NCI-H345 (cell line): Measurements from ENCODE around the gene ETS1.
"Not testable (repeated sequence)": the region's sequence is repeated elsewhere in the genome, so short reads cannot be mapped to it uniquely, and the experiment has no call there.

Experiments used
- DNase-seq: peaks from one replicate; lab custom pipeline; 2025; lab: John Stamatoyannopoulos, UW

The ETS1 gene

DNA sequence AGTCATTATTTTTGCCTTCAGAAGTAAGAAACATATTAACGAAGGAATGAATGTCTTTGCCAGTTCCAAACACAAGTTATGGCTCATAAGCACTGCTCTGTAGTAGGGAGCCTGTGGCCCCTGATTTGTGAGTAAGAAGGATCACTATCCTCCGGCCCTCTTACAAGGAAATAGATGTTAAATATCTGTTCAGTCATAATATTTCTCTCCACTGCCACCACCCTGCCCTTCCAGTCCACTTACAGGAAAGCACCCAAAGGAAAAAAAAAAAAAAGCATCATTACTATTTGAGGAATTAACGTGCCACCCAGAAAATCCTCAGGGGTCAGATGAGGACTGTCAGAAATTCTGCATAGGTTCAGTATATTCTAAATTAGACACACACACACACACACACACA is 123.4 kb downstream of the ETS1 start:
- no peak for DNase-seq

DNA sequence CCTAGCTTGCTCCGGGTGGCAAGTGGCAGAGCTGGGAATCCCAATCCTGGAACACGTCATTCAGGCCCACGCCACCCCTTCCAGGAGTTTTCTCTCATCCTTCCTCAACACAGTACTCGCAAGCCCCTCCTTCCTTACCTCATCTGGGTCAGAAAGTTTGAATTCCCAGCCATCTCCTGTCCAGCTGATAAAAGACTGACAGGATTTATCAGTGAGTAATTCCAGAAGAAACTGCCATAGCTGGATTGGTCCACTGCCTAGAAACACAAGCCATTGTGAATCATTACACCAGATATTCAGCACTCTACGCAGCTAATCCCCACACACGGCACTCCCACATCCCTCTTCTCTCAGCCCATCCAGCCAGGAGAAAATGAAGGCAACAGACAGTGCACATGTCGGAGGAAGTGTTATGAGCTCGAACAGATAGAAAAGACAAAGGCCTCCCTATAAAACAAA is 124.0 kb downstream of the ETS1 start:
- no peak for DNase-seq

DNA sequence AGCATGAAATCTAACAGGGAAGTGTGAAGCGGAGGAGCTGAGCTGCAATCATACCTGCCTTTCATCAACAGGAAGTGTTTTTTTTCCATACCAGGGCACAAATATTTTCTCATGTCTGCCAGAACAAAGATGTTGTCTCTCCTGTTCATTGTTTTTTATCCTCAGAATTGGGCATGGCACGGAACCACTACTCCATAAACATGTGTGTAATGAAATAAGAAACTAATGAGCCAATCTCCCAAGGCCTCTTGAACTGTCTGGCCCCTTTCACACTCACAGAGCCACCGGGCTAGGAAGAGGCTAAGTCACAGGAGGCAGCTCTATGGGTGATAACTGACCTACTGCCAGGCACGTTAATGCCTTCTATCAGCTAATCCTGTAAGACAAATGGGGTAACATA is 124.4 kb downstream of the ETS1 start:
- DNase-seq, result no peak

DNA sequence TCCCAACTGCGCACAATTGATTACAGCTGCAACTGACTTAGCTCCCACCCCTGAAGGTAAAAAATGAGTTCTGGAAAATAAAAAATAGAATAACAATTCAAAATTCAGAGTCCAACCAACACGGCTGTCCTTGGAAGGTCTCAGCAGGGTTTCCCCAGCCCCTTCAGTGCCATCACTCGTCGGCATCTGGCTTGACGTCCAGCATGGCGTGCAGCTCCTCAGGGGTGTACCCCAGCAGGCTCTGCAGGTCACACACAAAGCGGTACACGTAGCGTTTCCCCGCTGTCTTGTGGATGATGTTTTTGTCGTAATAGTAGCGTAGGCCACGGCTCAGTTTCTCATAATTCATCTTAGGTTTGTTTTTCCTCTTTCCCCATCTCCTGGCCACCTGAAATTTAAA is 125.2 kb downstream of the ETS1 start:
- DNase-seq, result no peak

DNA sequence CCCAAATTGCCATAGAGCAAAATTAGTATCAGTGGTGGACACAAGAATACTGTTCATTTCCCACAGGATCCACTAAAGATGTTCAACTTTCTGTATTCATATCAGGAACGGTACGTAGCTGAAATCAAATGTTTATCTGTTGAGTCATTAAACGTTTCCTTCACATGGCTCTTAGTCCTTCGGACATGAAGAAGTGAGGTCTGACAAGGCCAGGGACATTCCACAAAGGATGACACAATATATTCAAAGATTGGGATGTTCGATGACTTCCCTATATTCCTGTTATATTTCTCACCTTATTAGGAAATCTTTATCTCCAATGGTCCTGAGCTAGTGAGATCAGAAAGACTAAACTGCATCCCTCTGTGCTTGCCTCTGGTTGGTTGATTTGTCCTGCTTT is 129.0 kb downstream of the ETS1 start:
- DNase-seq, result no peak

DNA sequence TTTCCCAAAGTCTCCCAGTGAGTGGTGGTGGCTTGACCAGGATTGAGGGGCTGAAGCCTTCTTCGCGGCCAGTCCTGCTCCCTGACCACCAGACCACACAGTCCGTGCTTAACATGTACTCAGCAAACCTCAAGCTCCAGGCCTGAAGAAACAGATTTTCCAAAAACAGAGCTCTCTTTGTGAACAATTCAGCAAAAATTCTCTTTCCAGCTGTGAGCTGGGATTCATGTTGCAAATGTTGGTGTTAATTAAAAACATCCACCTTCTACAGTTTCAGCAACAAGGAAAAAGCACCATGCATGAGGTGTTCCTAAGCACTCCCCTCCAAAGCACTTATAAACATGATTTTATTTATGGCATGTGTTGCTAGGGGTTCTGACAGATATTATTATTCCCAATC is 129.5 kb downstream of the ETS1 start:
- no peak for DNase-seq

DNA sequence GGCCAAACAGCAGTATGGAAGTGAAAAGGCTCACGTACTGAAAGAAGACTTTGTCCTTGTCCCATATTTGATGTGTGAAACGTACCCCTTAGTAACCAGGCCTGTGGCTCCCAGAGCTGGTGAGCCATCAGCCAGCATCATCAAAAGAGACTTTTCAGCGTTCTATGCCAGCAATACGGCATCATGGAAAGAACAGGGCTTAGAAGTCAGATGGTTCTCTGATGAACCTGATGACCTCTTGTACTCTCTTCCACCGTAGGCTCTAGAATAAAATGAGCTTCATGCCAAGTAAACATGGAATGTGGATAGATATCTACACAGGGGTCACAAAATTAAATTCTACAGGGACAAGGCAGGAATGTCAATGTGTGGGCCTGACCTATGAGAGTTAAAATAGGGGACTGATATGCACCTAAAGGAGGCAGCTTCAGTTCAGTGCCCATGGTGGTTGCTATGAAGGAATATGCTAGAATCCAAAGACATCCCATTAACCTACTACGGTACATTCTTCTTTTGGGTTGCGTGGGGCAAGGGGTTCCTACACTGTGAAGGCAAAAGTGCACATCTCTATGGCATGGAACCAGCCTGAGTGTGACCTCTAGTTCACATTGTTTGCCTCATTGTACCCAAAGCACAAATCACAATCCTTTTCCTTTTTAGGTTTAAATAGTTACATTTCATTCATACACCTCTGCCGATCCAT is 130.6 kb downstream of the ETS1 start:
- DNase-seq, result no peak

DNA sequence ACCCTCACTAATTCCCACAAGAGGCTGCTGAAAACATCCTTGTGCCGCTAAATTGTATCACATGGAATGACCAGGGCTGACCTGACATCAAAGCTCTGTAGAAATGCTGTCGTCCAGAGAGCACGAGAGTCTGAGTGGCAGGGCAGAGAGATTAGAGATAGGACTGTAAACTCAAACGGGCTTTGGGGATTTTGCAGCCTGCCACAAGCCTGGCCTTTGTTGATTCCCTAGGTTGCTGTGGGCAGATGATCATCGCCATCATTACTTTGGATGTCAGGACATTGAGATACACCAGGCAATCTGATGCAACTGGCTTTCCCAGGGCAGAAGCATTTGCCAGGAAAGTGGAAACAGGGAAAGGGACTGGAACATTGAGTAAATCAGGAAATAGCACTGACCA is 131.6 kb downstream of the ETS1 start:
- DNase-seq, result no peak

DNA sequence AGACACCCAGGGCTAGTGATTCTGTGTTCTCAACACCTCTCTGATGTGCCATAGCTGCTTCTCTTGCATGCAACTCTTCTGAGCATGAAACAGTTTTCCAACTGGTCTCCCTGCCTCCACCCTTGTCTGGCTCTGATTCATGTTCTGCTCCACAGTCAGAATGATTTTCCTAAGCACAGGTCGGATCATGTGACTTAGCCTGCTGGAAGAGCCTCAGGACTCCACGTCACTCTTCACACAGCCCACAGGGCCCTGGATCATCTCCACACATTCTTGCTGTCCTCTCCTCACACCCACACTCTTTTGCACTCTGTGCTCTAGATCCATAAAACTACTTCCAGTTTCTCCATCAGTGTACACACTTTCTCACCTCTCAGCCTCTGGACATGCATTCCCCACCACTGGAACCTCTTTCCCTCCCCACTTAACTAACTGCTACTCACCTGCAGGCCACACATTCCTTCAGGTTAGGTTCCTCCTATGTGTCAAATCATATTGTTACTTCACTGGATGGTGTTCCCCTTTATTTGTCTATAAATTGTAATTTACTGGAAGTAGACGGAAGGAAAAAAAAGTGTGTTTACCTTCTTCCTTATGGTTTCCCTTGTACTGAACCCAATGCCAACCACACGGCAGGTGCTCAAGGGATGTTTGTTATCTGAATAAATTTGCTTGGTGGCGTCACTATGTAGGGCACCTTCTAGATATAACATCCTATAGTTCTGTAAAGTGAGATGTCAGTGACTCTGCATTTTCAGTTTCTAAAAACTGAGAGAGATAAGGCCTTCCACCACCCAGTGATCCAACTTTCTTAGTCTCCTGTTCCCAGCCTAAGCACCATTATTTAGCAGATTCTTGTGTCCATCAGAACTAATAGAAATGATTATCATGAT is 133.7 kb downstream of the ETS1 start:
- no peak for DNase-seq

DNA sequence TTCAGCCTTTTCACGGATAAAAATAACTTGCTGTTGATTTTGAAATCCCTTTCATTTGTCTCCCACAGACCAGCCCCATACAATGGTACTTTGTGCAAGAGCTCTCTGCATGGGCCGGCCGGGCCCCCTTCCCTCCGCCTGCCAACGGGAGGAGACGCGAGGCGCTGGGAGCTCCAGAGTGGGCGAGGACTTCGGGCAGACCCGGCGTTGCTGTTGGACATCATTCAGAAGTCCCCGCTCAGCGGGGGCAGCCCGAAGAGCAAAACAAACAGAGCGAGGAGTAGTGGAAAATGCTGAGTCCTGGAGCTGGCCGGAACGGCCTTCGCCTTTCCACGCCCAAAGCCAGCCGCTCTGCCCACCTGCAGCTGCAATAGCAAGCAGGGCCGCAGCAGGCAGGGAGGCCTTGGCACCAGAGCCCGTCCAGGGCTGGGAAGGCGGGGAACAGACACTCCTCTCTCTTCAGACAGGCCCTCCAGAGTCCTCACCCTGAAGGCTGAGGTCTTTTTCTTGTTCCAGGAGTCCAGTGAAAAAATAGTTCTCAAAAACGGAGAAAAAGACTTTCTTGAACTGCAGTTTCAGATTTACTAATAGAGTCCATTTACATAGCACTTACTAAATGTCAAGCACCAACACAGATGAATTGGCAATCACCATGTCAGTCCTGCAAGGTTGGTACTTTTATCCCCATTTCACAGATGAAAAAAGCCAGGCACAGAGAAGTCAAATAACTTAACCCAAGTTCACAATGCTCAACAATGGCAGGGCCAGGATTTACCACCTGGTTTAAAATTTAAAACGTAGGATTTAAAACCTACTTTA is 135.5 kb downstream of the ETS1 start:
- DNase-seq, result no peak

DNA sequence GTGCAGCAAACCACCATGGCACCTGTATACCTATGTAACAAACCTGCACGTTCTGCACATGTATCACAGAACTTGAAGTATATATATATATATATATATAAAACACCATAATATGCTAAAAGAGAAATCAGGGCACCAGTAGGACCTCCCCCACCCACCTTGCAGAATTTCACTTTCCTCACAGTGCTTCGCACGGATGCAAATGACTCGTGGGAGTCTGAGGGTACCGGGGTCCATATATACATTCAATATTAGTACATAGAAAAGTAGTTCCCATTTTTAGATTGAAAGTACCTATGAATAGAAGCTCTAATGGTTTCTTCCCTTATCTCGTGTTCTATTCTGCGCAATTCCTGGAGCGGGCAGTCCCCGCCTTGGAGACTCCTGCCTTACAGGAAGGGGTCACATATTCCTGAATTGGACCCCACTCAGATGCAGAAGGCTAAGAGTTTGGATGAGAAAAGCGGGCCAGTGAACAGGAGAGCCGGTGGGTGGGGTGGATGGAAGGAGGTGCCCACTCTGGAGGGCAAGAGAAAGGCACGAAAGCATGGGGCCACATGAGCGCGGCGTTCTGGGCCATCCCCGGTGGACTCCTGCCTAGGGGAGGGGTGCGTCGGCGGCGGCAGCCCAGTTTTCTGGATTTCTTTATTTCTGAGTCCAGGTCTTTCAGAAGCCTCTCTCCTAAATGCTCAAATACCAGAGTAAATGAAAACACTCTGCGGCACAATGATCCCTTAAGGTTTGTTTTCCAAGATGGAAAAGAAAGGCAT is 136.3 kb downstream of the ETS1 start:
- no peak for DNase-seq

DNA sequence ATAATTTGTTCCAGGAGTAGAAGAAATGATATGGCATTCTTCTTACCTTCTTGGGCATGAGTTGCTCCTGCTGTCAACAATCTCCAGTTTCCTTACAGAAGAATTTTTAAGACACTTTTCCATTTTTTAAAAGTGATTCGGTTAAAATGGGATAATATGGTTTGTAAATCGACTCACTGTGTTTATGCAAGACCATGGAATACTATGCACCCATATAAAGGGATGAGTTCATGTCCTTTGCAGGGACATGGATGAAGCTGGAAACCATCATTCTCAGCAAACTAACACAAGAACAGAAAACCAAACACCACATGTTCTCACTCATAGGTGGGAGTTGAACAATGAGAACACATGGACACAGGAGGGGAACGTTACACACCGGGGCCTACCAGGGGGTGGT is 136.9 kb downstream of the ETS1 start:
- not testable (repeated sequence) for DNase-seq

DNA sequence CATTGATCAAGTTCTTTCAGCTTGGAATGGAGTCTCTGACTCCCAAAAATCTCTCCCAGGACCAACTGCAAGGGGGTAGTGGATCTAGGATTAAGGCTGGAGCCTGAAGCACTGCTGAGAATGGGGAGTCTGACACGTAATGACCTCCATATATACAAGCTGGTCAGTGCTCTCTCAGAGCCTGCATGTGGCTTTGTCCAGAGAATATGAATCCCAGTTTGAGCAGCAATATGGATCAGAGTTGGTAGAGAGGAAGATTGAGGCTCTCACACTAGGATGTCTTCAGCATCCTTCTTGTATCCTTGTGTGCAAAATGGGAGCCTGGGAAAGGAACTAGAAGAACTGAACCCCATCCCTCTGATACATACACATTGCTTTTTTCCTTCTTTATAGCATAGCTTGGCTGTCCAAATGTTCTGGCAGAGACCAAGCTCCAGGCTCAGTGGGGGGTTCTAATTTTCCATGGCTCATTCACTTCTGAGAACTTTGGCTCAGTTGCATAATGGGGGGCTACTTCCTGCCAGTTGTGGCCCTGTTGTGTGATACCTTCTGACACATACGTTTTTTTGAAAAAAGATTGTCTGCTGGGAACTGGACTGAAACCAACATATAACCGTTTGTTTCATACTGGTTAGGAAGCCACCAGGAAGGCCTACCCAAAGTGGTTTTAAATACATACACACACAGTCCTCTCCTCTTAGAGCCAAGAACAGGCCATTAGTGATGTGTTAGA is 138.2 kb downstream of the ETS1 start:
- no peak for DNase-seq

DNA sequence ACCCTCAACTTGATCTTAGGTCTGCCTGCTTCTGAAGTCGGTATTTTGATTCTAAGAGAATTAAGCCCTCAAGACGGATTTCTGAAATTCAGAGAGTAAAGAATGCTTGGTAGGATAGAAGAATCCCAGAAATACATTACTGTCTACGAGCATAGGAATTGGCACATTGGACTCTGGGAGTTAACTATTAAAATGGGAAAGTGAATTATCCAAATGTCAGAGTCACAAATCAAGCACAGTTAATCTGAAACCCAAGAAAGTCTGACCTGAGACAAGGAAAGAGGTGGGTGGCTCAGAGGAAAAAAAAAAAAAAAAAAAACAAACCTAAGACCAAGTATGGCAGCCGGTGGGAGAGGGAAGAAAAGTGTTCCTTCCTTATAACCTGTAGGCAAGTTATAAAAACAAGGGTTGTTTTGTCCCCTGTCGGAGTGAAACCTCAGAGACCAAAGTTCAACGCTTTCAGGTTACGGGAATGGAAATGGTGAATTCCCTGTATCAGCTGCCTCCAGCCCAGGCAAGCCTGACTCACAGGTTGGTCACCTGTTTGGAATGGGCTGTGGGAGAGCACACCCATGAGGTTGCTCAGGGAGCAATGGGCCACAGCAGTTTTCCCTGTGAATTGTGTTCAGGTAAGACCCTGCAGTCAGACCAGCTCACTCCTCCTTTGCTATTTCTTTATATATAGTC is 139.0 kb downstream of the ETS1 start:
- DNase-seq, result no peak

DNA sequence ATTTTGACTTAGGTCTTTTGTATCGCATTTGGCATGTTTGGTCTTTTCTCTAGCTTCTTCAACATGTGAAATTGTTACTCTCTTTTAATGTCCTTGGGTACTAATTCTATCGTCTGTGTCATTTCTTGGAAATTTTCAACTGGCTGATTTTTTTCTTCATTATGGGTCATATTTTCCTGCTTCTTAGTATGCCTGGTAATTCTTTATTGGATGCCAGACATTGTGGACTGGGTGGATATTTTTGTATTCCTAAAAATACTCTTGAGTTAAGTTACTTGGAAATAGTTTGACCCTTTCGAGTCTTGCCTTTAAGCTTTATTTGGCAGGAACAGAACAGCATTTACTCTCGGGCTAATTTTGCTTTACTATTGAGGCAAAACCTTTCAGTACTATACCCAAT is 140.1 kb downstream of the ETS1 start:
- DNase-seq, result no peak

DNA sequence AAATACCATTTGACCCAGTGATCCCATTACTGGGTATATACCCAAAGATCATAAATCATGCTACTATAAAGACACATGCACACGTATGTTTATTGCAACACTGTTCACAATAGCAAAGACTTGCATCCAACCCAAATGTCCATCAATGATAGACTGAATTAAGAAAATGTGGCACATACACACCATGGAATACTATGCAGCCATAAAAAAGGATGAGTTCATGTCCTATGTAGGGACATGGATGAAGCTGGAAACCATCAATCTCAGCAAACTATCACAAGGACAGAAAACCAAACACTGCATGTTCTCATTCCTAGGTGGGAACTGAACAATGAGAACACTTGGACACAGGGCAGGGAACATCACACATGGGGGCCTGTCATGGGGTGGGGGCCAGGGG is 141.4 kb downstream of the ETS1 start:
- not testable (repeated sequence) for DNase-seq

DNA sequence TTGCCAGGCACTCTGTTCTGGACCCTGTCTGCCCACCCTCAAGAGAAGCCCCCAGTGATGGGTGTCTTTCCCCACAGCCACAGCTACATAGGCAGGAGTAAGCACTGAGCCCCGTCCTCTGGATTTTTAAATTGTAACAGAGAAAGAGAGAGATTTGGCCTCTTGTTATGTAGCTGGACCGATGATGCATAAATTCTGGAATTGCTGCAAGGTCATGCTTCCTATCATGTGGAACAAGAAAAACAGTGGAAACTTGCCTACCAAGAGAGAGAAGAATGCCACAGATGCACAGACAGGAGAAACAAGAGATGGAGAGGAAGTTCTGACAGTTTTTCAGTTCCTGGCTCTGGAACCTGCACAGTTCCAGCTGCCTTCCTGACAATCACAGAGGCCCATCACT is 150.2 kb downstream of the ETS1 start:
- no peak for DNase-seq

DNA sequence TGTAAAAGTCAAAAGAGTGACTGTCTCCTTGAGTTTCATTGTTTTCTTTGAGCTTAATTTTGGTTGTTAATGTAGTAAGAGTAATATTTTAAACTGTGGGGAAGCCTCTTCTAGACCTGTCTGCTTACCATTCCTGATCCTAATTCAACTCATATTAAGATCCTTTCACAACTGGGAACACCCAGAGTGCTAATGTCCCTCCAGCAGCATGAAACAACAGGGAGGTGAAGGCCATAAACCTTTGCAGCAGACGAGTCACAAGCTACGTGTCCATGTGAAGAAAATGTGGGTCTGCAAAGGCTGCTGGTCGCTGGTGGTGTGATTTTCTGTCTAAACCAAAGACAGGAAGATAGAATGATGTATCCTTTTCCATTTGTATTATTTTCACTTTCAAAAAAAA is 152.5 kb downstream of the ETS1 start:
- no peak for DNase-seq

DNA sequence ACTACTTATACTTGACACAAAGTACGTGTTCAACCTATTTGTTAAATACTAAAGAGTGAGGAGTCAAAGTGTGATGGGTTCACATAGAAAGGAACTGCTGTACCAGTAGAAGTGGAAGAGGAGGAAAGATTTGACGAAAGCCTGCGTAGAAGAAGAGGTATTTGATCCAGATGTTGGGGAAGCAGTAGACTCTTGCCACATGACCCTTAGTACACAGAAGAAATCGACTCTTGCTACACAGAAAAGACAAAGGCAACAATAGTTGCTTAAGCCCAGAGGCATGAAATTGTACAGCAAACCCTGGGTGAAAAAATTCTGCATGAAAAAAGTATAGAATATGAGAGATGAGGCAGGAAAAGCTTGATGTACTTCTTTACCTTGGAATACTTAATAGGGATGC is 152.9 kb downstream of the ETS1 start:
- no peak for DNase-seq

DNA sequence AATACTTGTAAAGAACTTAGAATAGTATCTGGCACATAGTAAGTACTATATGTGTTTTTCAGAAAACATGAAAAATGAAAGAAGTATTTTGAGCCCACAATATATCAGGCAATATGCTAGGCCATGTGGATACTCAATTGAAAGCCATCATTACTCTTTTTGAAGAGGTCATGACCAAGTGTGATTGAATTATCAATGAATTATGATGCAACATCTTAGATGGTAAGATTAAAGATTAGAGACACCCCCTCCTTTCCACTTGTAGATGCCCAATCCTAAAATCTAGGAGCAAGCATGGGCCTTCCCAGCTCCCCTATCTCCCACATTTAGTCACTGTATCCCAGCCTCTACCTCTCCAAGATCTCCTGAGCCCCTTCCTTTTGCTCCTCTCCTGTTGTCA is 154.4 kb downstream of the ETS1 start:
- no peak for DNase-seq

DNA sequence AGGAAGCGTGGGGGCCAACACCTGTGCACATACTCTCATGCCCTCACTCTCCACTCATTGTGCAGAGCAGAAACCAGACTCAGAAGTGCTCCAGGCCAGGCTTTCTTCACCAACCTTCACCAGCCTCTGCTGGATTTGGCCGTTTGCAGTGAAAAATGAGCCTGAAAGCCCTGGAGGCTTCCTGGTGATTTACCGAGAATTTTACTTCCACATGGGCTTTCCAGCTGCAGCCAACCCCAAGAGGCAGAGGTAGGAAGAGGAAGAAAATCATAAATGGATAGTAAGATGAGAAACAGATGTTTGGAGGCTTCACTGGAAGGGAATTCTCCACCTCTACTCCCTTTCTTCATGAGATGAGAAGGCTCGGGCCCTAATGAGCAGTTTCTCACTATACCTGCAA is 155.4 kb downstream of the ETS1 start:
- DNase-seq, result no peak
